Stimulated activated CD8-positive, alpha-beta memory T cell treated with anti-CD3 and anti-CD28 coated beads, Interleukin-7, amount 100 ng/mL, for 48 hours (primary cell): ENCODE data around the gene PPP4R3A.
"Not testable (repeated sequence)": the region's sequence is repeated elsewhere in the genome, so short reads cannot be mapped to it uniquely, and the experiment has no call there.

ENCODE experiments used
- DNase-seq, 2 donors: peaks; one replicate each; pipeline ENCODE4 v3.0.0-alpha.2; 2020; ENCODE audit warnings: low read depth in 1 of 2; ENCODE audit errors: extremely low read depth in 1 of 2

PPP4R3A gene

GRCh38 chr14:91510171-91511042 lies at the start of gene PPP4R3A:
Gene PPP4R3A (minus strand): TSS chr14:91510310. CDS start chr14:91509647, 663 bp downstream.
- DNase-seq, result peak; percentile 89 to 93

- DNase-seq, result no peak
Observed at GRCh38 chr14:91555531-91555930, 45.4 kb upstream of the PPP4R3A start.

- no peak for DNase-seq
Observed at GRCh38 chr14:91554535-91555332, 44.6 kb upstream of the PPP4R3A start.

GRCh38 chr14:91548108-91548507 lies 38.0 kb upstream of the PPP4R3A start:
- DNase-seq, result no peak

- DNase-seq, result no peak
Observed at GRCh38 chr14:91545946-91546716, 36.0 kb upstream of the PPP4R3A start.

- no peak for DNase-seq
Observed at GRCh38 chr14:91545204-91545603, 35.1 kb upstream of the PPP4R3A start.

- no peak for DNase-seq
Observed at GRCh38 chr14:91536327-91536726, 26.2 kb upstream of the PPP4R3A start.

GRCh38 chr14:91534059-91534458 lies 23.9 kb upstream of the PPP4R3A start:
- not testable (repeated sequence) for DNase-seq

GRCh38 chr14:91533623-91534022 lies 23.5 kb upstream of the PPP4R3A start:
- DNase-seq, result no peak

GRCh38 chr14:91523972-91524371 lies 13.9 kb upstream of the PPP4R3A start:
- DNase-seq, result no peak

GRCh38 chr14:91521061-91521640 lies 11.0 kb upstream of the PPP4R3A start:
- DNase-seq, result no peak

GRCh38 chr14:91520138-91520537 lies 10.0 kb upstream of the PPP4R3A start:
- no peak for DNase-seq

- DNase-seq, result no peak
Observed at GRCh38 chr14:91519239-91520036, 9.3 kb upstream of the PPP4R3A start.

GRCh38 chr14:91516663-91517388 lies 6.7 kb upstream of the PPP4R3A start:
- DNase-seq, result no peak

- no peak for DNase-seq
Observed at GRCh38 chr14:91515979-91516378, 5.9 kb upstream of the PPP4R3A start.

- no peak for DNase-seq
Observed at GRCh38 chr14:91511043-91511383, 903 bp upstream of the PPP4R3A start.

- DNase-seq, result no peak
Observed at GRCh38 chr14:91509878-91510170, 286 bp downstream of the PPP4R3A start.

- peak; percentile 5 to 8 for DNase-seq
Observed at GRCh38 chr14:91509083-91509877, 830 bp downstream of the PPP4R3A start.

- DNase-seq, result no peak
Observed at GRCh38 chr14:91508105-91508504, 2.0 kb downstream of the PPP4R3A start.
